ENCODE results near the gene FAR2.
"Not testable (repeated sequence)": the region's sequence is repeated elsewhere in the genome, so short reads cannot be mapped to it uniquely, and the experiment has no call there.

Gene FAR2

DNA sequence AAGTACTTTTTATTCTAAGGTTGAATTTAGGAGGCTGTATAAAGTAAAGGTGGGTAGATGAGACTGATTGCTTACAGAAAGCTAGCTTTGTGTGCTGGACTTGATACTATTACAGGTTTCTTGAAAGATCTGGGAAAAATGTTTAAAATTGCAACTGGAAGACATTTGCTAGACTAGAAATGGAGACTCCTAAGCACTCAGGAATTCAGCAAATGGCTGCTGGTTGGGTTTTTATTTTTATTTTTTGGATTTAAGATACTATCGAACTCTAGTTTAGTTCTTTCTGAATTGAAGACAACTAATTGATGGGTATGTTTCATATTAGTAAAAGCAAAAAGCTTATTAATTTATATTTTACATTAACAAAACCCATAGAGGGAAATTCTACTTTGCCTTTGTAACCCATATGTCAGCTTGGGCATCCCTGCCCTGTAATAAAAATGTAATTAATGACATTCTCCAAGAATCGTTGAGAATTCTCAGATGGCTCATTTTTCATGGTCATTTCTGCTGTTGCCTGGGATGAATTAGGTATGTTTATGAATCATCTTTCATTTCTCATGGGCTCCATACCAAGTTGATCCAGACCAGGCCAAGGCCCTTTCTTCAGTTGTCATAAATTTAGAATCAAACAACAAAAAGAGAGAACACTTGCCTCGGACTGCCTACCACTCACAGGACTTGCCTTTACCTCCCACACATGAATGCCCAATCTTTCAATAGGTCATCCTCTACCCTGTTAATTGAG lies 129.8 kb downstream of the FAR2 start:
- DNase-seq (ENCODE audit: low read depth, low spot score): no peak

DNA sequence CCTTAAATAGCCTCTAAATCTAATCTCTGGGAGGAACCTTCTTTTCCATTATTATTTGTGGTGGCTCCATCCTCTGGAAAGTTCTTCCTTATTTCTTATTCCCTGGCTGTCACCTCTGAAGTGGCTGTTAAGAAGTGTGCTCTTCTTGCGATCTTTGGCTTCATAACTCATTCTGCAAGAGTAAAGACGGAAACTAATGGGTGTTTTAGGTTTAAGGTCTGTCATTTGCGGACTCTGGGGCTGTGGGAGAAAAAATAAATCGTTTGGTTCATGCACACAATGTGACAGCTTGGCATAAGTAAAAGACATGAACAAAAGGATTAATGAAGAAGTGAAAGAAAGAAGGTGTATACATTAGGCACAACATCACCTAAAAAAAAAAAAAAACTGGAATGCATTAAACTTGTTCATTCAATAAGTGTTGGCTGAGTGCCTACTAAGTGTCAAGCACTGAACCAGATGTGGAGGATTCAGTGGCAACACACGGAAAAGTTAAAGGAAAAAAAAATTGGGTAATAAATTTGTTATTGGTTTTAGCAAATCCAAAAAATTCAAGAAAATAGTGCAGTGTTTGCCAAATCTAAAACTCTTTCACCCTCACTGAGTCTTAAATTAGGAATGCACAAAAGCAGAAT lies 132.4 kb downstream of the FAR2 start:
- DNase-seq (ENCODE audit: low read depth, low spot score): no peak

DNA sequence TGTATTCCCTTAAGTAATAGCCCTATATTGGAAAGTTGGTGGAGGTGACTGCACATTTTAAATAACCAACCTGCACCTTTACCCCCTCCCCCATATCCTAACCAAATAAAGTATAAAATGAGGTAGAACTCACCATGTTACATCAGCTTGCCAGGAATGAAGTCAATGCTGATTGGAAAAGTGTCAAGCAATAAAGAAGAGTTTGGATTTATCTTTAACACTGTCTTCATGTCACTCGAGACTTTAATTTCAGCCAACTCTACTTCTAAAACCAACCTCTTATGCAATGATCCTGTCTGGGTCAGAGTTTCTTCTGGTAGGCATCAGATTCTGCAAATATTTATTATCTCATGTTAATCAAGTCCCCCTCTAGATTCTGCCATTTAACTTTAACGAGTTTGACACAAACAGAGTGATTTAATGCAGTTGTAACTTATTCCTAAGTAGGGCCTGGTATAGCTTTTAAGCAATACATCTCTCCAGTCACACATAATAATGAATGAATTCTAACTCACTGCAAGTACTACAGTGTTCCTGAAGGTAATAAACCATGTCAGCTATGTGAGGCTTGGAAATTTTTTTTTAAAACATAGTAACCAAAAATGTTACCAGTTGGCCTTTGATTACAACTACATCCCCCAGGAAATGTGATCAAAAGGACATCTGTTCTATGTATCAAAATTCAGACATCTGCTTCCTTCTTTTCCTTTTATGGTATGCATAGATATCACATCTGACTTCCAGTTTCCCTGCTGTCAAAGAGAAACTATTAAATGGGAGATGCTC lies 133.1 kb downstream of the FAR2 start:
- DNase-seq (ENCODE audit: low read depth, low spot score): no peak

DNA sequence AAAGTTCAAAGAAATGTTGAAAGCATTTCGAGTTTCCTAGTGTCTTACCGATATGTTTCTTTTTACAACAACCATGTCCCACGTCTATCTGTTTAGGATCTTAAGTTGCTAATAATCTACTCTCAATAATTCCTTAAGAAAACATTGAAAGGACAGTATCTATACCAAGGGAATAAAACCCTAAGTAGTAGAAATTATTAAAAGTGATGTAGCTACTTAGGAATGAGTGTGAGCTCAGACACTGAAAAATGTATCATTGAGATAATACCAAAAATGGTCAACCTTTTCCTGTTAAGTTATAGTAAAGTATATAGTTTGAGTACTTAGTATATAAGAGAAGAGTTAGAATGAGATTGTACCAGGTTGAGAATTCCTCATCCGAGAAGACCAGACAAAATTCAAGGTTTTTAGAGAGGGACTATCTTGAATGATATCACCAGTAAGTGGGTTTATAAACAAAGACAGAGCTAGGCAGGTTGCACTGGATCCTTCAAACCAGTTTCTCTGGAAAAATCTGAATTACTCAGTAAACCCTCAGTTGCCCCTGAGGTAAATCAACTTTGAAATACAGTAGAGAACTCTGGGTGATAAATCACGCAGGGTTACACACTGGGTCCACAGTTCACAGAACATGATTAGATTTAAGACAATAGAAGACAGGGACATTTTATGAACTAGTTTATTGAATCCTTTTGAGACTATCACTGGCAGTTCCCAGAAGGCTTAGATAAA lies 135.1 kb downstream of the FAR2 start:
- no peak for DNase-seq (ENCODE audit: low read depth, low spot score)

DNA sequence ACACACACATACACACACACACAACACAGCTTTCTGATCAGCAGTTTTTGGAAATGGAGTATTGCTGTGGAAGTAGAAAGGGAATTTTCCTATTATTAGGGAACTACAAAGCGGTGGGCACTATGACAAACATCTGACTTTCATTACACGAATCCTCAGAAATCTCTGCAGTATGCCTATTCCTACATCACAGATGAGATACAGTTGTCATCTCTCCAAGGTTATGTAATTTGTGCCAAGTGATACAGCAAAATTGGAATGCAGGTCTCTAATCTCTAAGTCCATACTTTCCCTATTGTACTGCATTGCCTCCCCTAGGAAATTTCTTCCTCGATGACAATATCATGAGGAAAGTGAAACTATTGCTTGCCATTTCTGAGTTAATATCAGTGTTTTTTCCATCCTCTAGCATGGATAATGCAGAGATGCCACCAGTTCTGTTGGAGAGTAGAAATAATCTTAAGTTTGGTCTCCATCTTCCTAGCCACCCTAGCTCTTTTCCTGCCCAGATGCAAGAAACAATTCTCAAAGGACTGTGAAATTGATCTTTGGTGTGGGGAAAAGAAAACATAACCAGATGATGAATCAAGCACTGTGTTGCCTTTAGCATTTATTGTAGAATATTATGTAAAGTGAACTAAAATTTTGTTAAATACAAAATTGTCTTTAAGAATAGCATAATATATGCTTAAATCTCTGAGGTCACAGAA lies 137.2 kb downstream of the FAR2 start:
- no peak for DNase-seq (ENCODE audit: low read depth, low spot score)

DNA sequence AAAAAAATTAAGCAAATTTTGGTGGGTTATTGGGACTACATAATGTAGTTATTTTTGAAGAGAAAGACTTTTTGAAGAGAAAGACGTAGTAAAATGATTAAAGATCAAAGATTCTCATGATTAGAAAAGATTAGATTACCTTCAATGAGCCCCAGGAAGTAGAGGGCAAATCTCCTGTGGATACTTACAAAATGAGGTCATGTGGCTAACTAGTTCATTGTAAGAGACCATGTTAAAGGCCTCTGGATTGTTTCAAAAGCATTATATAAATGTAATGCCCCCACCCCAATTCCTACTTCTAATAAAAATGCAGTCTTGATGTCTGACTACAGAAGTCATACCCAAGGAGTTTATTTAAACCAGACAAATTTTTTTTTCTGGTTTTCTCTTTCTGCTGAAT lies 138.5 kb downstream of the FAR2 start:
- DNase-seq (ENCODE audit: low read depth, low spot score): no peak

DNA sequence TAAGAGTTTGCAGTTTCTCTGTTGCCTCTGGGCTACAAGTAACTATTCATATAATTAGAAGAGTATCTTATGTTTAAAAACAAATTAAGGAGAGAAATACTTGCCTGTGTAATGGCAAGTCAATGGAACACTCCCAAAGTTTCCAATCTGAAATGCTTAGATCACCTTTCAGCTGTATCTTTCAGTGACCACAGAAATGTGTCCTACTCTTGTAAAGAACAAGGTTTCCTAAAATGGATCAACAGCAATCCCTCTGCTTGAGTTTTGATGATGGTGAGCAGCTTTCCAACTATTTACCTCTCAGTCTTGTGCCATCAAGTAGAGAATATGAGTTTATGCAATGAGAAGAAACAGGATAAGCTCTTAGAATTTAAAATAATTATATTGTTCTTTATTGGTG lies 139.0 kb downstream of the FAR2 start:
- no peak for DNase-seq (ENCODE audit: low read depth, low spot score)

DNA sequence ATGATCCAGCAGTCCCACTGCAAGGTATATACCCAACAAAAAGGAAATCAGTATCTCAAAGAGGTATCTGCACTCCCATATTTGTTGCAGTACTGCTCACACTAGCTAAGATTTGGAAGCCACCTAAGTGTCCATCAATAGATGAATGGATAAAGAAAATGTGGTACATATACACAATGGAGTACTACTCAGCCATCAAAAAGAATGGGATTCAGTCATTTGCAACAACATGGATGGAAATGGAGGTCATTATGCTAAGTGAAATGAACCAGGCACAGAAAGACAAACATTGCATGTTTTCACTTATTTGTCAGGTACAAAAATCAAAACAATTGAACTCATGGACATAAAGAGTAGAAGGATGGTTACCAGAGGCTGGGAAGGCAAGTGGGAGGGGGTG lies 141.4 kb downstream of the FAR2 start:
- DNase-seq (ENCODE audit: low read depth, low spot score): not testable (repeated sequence)

DNA sequence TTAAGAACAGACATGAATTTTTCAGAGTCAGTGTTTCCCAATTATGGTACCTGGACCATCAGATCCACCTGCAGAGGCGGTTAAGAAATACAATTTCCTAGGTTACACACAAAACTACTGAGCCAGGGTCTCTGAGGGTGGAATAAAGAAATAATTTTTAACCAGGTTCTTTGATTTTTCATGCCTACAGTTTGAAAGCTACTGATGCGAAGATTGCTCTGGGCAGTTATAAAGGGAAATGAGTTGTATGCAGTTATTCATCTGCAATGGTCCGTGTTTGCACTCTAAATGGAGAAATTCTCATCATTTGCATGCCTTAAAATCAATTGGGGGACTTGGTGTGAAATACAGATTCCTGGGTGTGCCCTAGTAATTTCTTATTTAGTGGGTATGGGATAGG lies 142.1 kb downstream of the FAR2 start:
- no peak for DNase-seq (ENCODE audit: low read depth, low spot score)

DNA sequence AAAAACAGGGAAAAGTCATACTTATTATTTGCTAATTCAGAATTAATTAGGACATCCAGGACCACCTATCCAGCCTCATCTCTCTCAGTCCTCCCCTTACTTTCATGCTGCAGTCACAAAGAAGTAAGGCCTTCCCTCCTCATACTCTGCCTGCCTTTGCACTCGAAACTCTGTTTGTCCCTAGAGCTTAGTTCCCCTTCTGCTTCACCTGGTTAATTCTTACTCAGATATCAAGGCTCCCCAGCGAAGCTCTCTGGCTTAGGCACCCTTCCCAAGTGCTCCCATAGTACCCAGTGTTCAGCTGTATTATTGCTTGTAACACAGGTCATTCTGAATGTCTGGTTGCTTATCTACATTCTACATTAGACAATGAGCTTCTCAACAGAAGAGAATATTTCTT lies 150.6 kb downstream of the FAR2 start:
- DNase-seq (ENCODE audit: low read depth, low spot score): no peak

DNA sequence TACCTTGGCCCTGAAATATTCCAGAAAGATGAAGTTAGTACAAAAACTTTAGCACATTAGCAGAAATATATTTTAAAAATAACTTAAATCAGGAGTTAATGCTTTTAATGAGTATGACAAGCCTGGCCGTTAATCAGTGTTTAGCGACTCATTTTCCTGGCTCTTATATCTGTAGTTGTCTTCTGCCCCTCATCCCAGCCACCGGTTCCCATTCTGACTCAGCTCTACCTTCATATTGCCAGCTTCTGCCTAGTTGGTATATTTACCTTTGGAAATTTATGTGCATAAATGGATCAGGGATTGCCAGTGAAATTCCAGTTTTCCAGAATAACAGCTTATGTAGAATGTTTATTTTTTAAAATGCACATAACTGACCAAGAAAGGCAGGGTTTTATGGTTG lies 152.0 kb downstream of the FAR2 start:
- no peak for DNase-seq (ENCODE audit: low read depth, low spot score)

DNA sequence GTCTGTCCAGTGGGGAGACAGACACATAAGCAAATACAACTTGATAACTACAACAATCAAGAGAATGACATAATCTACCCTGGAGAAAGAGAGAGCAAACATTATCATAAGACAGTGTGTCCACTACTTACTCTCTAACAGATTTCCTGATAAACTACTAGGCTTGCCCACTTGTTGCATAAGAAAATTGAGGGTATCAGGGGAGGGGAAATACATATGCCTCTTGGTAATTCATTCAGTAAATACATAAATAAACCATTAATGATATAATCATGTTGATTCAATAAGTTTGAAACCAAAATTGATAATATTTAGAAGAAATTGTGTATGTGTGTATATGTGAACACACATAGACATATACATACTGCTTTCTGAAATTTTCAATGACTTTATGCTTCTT lies 155.3 kb downstream of the FAR2 start:
- no peak for DNase-seq (ENCODE audit: low read depth, low spot score)

DNA sequence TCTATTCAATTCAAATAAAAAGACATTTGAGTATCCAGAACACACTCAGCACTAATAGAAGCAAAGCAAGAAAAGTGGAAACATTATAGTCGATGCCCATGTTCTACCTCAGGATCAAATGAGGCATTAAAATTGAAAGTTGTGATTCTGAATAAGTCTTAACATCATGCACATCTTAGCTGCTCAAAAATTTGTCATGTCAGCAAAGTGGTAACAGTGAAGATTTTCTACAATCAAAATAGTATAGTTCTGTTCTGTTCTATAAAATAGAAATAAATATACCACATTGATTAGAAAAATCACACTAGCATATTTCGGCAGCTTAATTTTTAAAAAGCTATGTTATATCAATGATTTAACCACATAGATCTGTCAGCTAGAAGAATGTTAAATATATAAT lies 157.2 kb downstream of the FAR2 start:
- DNase-seq (ENCODE audit: low read depth, low spot score): no peak

DNA sequence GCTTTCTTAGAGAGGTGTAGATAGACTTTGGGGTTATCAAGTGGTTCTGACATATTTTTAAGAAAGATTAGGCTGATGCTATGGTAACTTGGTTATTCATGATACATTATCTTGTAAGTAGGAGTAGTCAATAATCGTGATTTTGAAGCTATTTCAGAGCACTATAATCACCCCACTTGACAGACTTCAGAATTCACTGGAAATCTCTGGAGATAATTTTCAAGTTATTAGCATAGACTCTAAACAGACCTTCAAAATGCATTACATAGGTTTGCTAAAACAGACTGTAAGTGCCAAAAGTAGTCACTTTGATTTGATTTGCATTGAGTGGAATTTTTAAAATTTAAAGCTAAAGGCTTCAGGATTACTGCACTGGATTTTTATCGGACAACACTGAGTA lies 157.6 kb downstream of the FAR2 start:
- no peak for DNase-seq (ENCODE audit: low read depth, low spot score)

DNA sequence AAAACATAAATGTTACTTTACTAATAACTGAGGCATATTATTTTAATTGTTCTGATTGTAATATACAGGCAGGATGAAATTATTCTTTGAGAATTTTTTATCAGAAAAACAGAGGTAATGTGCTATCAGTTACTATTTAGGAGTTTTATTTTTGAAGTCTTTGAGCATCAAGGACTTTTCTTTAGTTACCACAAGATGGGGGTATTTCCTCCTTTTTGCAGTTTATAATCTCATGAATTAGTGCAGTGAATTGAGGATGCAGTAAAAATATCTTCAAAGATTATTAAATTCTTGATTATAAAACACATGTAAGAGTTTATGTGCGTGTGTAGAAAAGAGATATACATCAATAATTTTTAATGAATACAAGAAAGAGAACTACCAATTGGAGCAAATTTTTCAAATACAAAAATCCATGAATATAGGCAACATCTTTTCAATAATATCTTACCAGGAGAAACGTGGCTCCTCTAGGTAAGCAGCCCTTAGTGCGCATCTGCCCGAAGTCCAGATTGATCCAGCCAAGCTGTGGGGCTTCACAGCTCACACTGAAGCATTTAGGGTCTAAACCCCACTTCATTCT lies 160.3 kb downstream of the FAR2 start:
- DNase-seq (ENCODE audit: low read depth, low spot score): no peak

DNA sequence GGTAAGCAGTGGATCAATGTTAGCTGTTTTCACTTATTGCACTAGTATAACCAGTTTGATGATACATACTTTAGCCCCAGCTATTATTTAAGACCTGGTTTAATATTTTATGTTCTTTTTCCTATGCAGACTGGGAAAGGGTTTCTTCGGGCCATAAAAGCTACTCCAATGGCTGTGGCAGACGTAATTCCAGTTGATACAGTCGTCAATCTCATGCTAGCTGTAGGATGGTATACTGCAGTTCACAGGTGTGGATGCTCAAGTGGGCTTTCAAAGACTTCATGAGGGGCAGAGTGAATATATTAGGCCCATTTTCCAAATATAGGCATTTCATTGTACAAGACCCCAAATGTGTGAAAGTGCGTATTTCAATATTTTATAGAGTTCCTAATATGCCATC lies 161.8 kb downstream of the FAR2 start:
- DNase-seq (ENCODE audit: low read depth, low spot score): no peak

DNA sequence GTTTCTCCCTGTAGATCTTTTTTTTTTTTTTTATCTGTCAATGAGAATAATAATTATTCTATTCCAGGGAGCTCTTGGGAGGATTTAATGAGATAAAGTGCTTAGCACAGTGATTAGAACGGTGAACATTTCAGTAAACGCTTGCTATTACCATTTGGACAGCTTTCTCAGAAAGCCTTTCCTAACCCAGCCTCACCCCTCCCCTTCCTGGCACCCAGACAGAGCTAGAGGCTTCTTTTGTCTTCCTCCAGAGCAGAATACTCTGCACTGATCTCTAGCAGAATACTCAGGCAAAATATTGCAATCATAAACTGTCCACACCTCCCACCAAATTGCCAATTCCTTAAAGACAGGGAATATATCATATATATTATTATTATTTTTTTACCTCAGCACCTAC lies 165.3 kb downstream of the FAR2 start:
- DNase-seq (ENCODE audit: low read depth, low spot score): no peak

DNA sequence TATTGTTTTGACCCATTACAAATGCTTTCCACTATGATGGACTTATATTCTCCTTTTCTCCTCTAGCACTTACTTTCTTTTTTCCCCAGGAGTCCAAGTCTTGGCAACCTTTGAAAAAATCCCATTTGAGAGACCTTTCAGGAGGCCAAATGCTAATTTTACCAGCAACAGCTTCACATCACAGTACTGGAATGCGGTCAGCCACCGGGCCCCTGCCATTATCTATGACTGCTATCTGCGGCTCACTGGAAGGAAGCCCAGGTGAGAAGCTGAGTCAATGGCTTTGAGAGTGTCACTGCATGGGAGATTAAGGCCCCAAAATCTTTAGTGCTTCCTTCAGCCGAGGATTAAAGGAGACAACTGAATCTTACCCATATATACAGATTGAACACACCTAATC lies 167.7 kb downstream of the FAR2 start:
- no peak for DNase-seq (ENCODE audit: low read depth, low spot score)

DNA sequence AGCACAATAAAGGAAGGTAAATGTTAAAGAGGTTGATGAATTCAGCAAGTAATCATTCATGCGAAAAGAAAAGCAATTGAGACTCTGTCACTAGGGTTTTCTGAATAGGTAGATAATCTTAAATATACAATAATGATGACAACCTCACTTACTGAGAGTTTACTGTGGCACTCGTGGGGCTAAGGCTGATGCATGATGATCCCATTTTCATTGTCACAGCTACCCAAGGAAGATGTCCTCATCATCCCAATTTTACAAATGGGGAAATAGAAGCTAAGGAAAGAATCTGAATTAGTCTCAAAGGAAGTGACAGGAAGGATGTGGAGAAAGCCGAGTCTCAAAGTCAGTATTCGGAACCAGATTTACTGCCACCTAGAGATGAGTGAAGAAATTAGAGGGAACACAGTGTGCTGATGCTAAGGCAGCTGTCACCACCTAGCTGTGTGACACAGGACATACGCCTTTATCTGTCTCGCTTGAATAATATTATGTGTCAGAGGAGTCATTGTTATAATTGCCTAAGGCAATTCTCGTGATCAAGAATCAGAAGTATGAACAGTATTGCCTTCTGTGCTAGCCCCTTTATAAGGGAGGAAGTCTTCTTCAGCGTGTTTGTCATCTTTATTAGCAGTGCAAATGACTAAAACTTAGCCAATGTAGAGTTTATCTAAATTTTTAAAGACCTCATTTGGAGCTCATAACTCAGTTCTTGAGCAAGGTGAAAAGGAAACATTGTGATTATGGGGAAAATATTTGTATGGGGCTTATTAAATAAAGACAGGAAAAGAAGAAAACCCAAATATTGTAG lies 168.7 kb downstream of the FAR2 start:
- DNase-seq (ENCODE audit: low read depth, low spot score): no peak
